ENCODE results near the gene CAB39L. TPM values are rescaled to one million over a fixed set of nuclear protein-coding genes. Genes with fewer than 3 reads are reported as not detected.

The CAB39L gene
- total and polyA plus RNA-seq, 2 donors = 7.6 to 7.9 TPM

DNA sequence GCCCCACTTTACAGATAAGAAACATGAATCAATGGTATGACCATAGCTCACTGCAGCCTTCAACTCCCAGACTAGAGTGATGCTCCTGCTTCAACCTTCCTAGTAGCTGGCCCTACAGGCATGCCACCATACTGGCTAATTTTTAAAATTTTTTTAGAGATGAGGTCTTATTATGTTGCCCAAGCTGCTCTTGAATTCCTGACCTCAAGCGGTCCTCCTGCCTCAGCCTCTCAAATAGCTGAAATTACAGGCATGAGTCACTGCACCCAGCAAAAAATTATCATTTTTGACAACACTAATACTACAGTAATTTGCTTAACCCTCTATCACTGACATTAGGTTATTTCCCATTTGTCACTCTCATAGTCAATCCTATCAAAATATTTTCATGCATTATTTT lies 14.7 kb downstream of the CAB39L start:
- Histone ChIP-seq H3K4me1 (ENCODE audit: control insufficient read depth in 2 of 2, insufficient read depth in 2 of 2, low read length in 2 of 2) (no peaks in the 10 kb centered on the region), H3K36me3 (ENCODE audit: control insufficient read depth in 2 of 2, insufficient read depth in 2 of 2, low read length in 1 of 2) (no peaks in the 10 kb centered on the region), H3K27ac (ENCODE audit: low read depth in 1 of 2, low read length in 1 of 2) (no peak overlapping the region), H3K4me3 (ENCODE audit: low read length in 2 of 2) (no peak overlapping the region), H3K27me3 (ENCODE audit: control insufficient read depth in 2 of 2, insufficient read depth in 1 of 2, low read length in 1 of 2) (no peaks in the 10 kb centered on the region), H3K9me3 (ENCODE audit: control insufficient read depth in 2 of 2, insufficient read depth in 1 of 2, low read length in 1 of 2) (no peaks in the 10 kb centered on the region)
- no peak for DNase-seq (ENCODE audit: low read depth in 6 of 9, low spot score in 9 of 9)
- 100% methylated on average over 1 of the region's 1 CpG for WGBS

DNA sequence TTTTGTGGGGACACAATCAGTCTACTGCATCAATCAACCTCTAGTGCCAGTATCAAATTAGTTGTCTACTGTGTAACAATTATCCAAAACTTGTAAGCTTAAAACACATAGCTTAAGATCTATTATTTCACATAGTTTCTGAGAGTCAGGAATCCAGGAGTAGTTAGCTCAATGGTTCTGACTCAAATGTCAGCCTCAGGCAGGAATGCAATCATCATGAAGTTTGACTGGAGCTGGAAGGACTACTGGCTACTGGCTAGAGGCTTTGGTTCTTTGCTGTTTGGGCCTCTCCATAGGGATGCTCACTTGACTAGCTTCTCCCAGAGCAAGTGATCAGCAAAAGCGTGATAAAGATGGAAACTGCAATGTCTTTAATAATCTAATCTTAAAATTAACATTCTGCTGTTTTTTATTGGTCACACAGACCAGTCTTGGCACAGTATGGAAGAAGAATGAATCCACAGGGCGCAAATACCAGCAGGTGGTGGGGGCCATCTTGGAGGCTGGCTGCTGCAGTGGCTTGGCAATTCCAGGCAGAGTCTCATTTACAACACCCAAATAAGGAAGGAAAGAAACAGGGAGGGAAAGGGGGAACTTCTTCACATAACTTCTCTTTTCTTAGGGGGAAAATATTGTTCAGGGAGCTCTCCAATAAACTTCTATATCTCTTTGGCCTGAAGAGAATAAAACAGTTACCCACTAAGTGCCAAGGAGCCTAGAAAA lies 15.7 kb downstream of the CAB39L start:
- WGBS = 100% methylated on average over 2 of the region's 2 CpGs
- H3K27ac ChIP-seq (ENCODE audit: low read depth in 1 of 2, low read length in 1 of 2) = no peak overlapping the region

DNA sequence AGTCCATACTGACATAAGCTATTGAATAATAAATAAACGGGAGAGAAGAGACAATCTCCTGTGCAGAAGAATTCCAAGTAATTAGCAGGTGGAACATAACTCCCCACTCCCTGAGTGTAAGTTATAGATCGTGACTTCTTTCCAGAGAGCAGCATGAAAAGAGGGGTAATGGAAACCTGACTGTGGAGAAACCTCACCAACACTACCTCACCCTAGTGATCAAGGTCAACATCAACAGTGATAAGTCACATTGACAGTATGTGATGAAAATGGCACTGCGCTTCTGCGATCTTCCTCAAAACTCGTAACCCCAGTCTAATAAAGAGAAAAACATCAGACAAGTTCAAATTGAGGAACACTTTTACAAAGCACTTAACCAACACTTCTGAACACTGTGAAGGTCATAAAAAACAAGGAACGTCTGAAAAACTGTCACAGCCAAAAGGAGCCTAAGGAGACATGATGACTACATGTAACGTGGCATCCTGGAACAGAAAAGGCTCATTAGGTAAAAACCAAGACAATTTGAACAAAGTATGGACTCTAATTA lies 19.8 kb downstream of the CAB39L start:
- Histone ChIP-seq H3K4me1 (ENCODE audit: control insufficient read depth in 2 of 2, insufficient read depth in 2 of 2, low read length in 2 of 2) (no peaks in the 10 kb centered on the region), H3K9me3 (ENCODE audit: control insufficient read depth in 2 of 2, insufficient read depth in 1 of 2, low read length in 1 of 2) (no peaks in the 10 kb centered on the region), H3K27ac (ENCODE audit: low read depth in 1 of 2, low read length in 1 of 2) (no peak overlapping the region), H3K36me3 (ENCODE audit: control insufficient read depth in 2 of 2, insufficient read depth in 2 of 2, low read length in 1 of 2) (no peaks in the 10 kb centered on the region), H3K4me3 (ENCODE audit: low read length in 2 of 2) (no peak overlapping the region), H3K27me3 (ENCODE audit: control insufficient read depth in 2 of 2, insufficient read depth in 1 of 2, low read length in 1 of 2) (no peaks in the 10 kb centered on the region)
- 90% methylated on average over 7 of the region's 7 CpGs for WGBS
- no peak for DNase-seq (ENCODE audit: low read depth in 6 of 9, low spot score in 9 of 9)

More for the DNA sequence above, 15.7 kb downstream of the CAB39L start:
- no peaks in the 10 kb centered on the region for H3K4me1 ChIP-seq (ENCODE audit: control insufficient read depth in 2 of 2, insufficient read depth in 2 of 2, low read length in 2 of 2)
- no peak overlapping the region for H3K4me3 ChIP-seq (ENCODE audit: low read length in 2 of 2)
- no peaks in the 10 kb centered on the region for H3K9me3 ChIP-seq (ENCODE audit: control insufficient read depth in 2 of 2, insufficient read depth in 1 of 2, low read length in 1 of 2)
- no peak for DNase-seq (ENCODE audit: low read depth in 6 of 9, low spot score in 9 of 9)
- no peaks in the 10 kb centered on the region for H3K36me3 ChIP-seq (ENCODE audit: control insufficient read depth in 2 of 2, insufficient read depth in 2 of 2, low read length in 1 of 2)
- no peaks in the 10 kb centered on the region for H3K27me3 ChIP-seq (ENCODE audit: control insufficient read depth in 2 of 2, insufficient read depth in 1 of 2, low read length in 1 of 2)

DNA sequence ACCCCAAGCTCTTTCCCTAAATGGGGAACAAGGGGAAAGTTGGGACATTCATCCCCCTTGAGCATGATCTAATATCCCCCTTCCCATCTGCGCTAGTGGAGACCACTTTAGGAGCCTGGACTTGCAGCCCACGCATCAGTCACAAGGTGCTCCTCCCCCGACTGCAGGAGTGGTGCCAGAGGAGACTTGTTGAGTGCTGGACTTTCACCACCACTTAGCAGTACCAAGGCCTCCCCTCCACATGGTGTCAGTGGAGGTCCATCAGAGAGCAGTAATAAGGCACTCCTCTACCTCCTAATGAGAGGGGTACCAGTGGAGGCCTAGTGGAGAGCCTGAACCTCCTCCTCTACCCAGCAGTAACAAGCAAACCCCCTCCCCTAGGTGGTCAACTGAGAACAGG lies 22.5 kb downstream of the CAB39L start:
- WGBS = 97% methylated on average over 3 of the region's 3 CpGs
- Histone ChIP-seq H3K27ac (ENCODE audit: low read depth in 1 of 2, low read length in 1 of 2) (no peak overlapping the region), H3K4me3 (ENCODE audit: low read length in 2 of 2) (no peak overlapping the region), H3K27me3 (ENCODE audit: control insufficient read depth in 2 of 2, insufficient read depth in 1 of 2, low read length in 1 of 2) (no peaks in the 10 kb centered on the region), H3K36me3 (ENCODE audit: control insufficient read depth in 2 of 2, insufficient read depth in 2 of 2, low read length in 1 of 2) (no peaks in the 10 kb centered on the region), H3K9me3 (ENCODE audit: control insufficient read depth in 2 of 2, insufficient read depth in 1 of 2, low read length in 1 of 2) (no peaks in the 10 kb centered on the region), H3K4me1 (ENCODE audit: control insufficient read depth in 2 of 2, insufficient read depth in 2 of 2, low read length in 2 of 2) (no peaks in the 10 kb centered on the region)
- DNase-seq (ENCODE audit: low read depth in 6 of 9, low spot score in 9 of 9) = peak in 1 of 9 donors; percentile 9

DNA sequence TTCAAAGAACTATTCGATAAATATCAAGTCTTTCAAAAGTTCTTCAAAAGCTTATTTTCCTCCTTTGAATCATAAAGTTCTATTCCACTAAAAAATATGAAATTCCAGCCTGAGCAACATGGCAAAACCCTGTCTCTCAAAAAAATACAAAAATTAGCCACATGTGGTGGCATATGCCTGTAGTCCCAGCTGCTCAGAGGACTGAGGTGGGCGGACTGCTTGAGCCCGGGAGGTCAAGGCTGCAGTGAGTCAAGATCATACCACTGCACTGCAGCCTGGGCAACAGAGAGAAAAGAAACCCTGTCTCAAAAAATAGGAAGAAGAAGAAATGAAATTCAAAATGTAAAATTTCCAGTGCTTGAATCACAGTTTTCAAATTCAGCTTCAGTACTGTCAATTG lies 24.6 kb downstream of the CAB39L start:
- Histone ChIP-seq H3K4me1 (ENCODE audit: control insufficient read depth in 2 of 2, insufficient read depth in 2 of 2, low read length in 2 of 2) (no peaks in the 10 kb centered on the region), H3K27ac (ENCODE audit: low read depth in 1 of 2, low read length in 1 of 2) (no peak overlapping the region), H3K36me3 (ENCODE audit: control insufficient read depth in 2 of 2, insufficient read depth in 2 of 2, low read length in 1 of 2) (no peaks in the 10 kb centered on the region), H3K27me3 (ENCODE audit: control insufficient read depth in 2 of 2, insufficient read depth in 1 of 2, low read length in 1 of 2) (no peaks in the 10 kb centered on the region), H3K9me3 (ENCODE audit: control insufficient read depth in 2 of 2, insufficient read depth in 1 of 2, low read length in 1 of 2) (no peaks in the 10 kb centered on the region), H3K4me3 (ENCODE audit: low read length in 2 of 2) (no peak overlapping the region)
- 96% methylated on average over 3 of the region's 3 CpGs for WGBS
- no peak for DNase-seq (ENCODE audit: low read depth in 6 of 9, low spot score in 9 of 9)

DNA sequence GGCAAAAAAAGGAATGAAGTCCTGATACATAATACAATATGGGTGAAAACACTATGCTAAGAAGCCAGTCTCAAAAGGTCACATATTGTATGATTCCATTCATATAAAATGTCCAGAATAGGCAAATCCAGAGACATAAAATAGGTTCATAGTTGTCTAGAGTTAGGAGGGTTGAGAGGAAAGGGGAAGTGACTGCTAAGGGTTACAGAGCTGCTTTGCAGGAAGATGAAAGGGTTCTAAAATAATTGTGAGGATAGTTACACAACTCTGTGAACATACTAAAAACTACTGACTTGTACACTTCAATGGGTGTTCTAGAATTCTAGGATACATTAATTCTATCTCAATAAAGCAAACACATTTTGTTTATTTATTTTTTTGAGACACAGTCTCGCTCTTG lies 25.7 kb downstream of the CAB39L start:
- no peaks in the 10 kb centered on the region for H3K27me3 ChIP-seq (ENCODE audit: control insufficient read depth in 2 of 2, insufficient read depth in 1 of 2, low read length in 1 of 2)
- H3K4me1 ChIP-seq (ENCODE audit: control insufficient read depth in 2 of 2, insufficient read depth in 2 of 2, low read length in 2 of 2) = no peaks in the 10 kb centered on the region
- no peak overlapping the region for H3K4me3 ChIP-seq (ENCODE audit: low read length in 2 of 2)
- no peak for DNase-seq (ENCODE audit: low read depth in 6 of 9, low spot score in 9 of 9)
- 98% methylated on average over 1 of the region's 1 CpG for whole genome bisulfite sequencing
- no peaks in the 10 kb centered on the region for H3K9me3 ChIP-seq (ENCODE audit: control insufficient read depth in 2 of 2, insufficient read depth in 1 of 2, low read length in 1 of 2)
- H3K27ac ChIP-seq (ENCODE audit: low read depth in 1 of 2, low read length in 1 of 2) = no peak overlapping the region
- no peaks in the 10 kb centered on the region for H3K36me3 ChIP-seq (ENCODE audit: control insufficient read depth in 2 of 2, insufficient read depth in 2 of 2, low read length in 1 of 2)

DNA sequence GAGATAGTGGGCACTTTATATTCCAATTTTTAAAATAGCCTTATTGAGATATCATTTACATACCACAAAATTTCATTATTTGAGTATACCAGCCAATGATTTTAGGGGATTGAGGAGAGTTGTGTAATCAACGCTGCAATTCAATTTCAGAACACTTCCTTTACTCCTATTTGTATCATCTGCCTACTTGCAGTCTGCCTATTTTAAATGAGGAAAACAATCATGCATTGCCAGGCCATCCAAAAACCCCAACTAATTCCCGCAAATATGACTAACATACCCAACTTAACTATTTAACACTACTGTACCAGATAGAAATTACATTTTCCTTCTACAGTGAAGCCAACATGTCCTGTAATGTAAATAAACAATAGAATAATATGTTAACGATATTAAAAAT lies 26.7 kb downstream of the CAB39L start:
- no peak overlapping the region for H3K27ac ChIP-seq (ENCODE audit: low read depth in 1 of 2, low read length in 1 of 2)
- no peaks in the 10 kb centered on the region for H3K4me1 ChIP-seq (ENCODE audit: control insufficient read depth in 2 of 2, insufficient read depth in 2 of 2, low read length in 2 of 2)
- no peak for DNase-seq (ENCODE audit: low read depth in 6 of 9, low spot score in 9 of 9)
- WGBS = over 99% methylated on average over 3 of the region's 3 CpGs
- no peaks in the 10 kb centered on the region for H3K9me3 ChIP-seq (ENCODE audit: control insufficient read depth in 2 of 2, insufficient read depth in 1 of 2, low read length in 1 of 2)
- no peaks in the 10 kb centered on the region for H3K36me3 ChIP-seq (ENCODE audit: control insufficient read depth in 2 of 2, insufficient read depth in 2 of 2, low read length in 1 of 2)
- no peaks in the 10 kb centered on the region for H3K27me3 ChIP-seq (ENCODE audit: control insufficient read depth in 2 of 2, insufficient read depth in 1 of 2, low read length in 1 of 2)
- H3K4me3 ChIP-seq (ENCODE audit: low read length in 2 of 2) = no peak overlapping the region

DNA sequence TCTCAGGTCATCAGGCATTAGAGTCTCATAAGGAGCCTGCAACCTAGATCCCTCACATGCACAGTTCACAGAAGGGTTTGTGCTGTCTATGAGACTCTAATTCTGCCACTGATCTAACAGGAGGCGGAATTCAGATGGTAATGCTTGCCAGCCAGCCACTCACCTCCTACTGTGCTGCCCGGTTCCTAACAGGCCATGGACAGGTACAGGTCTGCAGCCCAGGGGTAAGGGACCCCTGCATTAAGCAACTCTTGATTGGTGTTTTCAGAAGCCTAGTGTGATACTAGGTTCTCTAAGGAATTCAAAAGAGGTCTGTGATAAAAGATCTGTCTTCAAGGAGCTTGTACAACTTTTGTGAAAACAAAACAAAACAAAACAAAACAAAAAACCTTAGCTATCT lies 31.1 kb downstream of the CAB39L start:
- 73% methylated on average over 2 of the region's 2 CpGs for WGBS
- H3K4me1 ChIP-seq (ENCODE audit: control insufficient read depth in 2 of 2, insufficient read depth in 2 of 2, low read length in 2 of 2) = no peaks in the 10 kb centered on the region
- no peaks in the 10 kb centered on the region for H3K9me3 ChIP-seq (ENCODE audit: control insufficient read depth in 2 of 2, insufficient read depth in 1 of 2, low read length in 1 of 2)
- no peaks in the 10 kb centered on the region for H3K36me3 ChIP-seq (ENCODE audit: control insufficient read depth in 2 of 2, insufficient read depth in 2 of 2, low read length in 1 of 2)
- DNase-seq (ENCODE audit: low read depth in 6 of 9, low spot score in 9 of 9) = no peak
- H3K27me3 ChIP-seq (ENCODE audit: control insufficient read depth in 2 of 2, insufficient read depth in 1 of 2, low read length in 1 of 2) = no peaks in the 10 kb centered on the region
- H3K4me3 ChIP-seq (ENCODE audit: low read length in 2 of 2) = no peak overlapping the region
- H3K27ac ChIP-seq (ENCODE audit: low read depth in 1 of 2, low read length in 1 of 2) = no peak overlapping the region

DNA sequence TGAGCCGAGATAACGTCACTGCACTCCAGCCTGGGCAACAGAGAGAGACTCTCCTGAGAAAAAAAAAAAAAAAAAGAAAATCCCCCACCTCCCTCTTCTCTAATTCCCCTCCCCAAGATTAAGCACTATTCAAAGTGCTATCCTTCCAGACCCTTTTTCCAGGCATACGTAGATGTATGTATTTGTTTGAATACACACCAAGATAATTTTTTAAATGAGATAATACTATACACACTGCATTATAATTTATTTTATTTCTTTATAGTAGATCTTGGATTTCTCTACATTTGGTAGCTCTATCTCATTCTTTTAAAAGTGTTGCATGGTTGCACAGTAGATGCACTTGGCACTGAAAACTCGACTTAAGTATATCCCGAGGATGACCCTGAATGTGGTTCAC lies 32.5 kb downstream of the CAB39L start:
- DNase-seq (ENCODE audit: low read depth in 6 of 9, low spot score in 9 of 9) = no peak
- Histone ChIP-seq H3K4me1 (ENCODE audit: control insufficient read depth in 2 of 2, insufficient read depth in 2 of 2, low read length in 2 of 2) (no peaks in the 10 kb centered on the region), H3K27me3 (ENCODE audit: control insufficient read depth in 2 of 2, insufficient read depth in 1 of 2, low read length in 1 of 2) (no peaks in the 10 kb centered on the region), H3K36me3 (ENCODE audit: control insufficient read depth in 2 of 2, insufficient read depth in 2 of 2, low read length in 1 of 2) (no peaks in the 10 kb centered on the region), H3K4me3 (ENCODE audit: low read length in 2 of 2) (no peak overlapping the region), H3K9me3 (ENCODE audit: control insufficient read depth in 2 of 2, insufficient read depth in 1 of 2, low read length in 1 of 2) (no peaks in the 10 kb centered on the region), H3K27ac (ENCODE audit: low read depth in 1 of 2, low read length in 1 of 2) (no peak overlapping the region)
- 95% methylated on average over 5 of the region's 5 CpGs for WGBS
